ENCODE results near the gene VAV2. TPM values are rescaled to one million over a fixed set of nuclear protein-coding genes. Genes with fewer than 3 reads are reported as not detected.
"Not testable (repeated sequence)": the region's sequence is repeated elsewhere in the genome, so short reads cannot be mapped to it uniquely, and the experiment has no call there.

Gene VAV2
- total RNA-seq, 2 experiments from 2014 or later: 5.1 to 5.5 TPM

DNA sequence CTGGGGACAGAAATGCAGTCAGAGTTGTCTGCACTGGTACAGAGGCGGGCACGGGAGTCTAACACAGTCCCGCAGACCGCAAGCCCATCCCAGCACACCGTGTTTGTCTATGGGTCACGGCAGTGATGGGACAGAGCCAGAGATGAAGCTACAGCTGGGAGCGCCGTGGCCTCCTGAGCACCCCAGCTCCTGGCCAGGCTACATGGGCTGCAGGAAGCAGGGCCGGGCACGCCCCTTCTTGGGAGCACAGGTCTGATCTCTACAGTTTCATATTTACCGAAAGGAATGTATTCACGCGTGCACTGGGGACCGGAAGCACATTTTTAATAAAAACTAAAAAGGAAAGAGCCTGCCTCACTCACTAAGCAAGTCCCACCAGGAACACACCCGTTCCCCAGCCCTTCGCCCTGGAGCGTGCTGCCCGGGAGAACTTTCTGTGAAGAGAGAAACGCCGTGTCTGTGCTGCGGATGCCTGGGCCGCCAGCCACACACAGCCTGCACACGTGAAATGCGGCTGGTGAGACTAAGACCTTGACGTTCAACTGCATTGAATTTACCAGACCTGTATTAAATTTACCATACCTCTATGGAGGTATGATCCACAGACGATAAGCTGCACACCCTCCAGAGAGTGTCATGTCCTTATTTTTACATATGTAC lies 81.1 kb downstream of the VAV2 start:
- no peaks in the 10 kb centered on the region for H3K36me3 Mint-ChIP-seq
- H3K4me3 Mint-ChIP-seq: no peak overlapping the region
- no peaks in the 10 kb centered on the region for H3K27me3 Mint-ChIP-seq
- CTCF ChIA-PET: no interaction called here
- no peak for DNase-seq
- H3K27ac Mint-ChIP-seq: no peak overlapping the region
- no peaks in the 10 kb centered on the region for H3K4me1 Mint-ChIP-seq
- ATAC-seq: no peak
- no peaks in the 10 kb centered on the region for H3K9me3 Mint-ChIP-seq (ENCODE audit: low read depth)

DNA sequence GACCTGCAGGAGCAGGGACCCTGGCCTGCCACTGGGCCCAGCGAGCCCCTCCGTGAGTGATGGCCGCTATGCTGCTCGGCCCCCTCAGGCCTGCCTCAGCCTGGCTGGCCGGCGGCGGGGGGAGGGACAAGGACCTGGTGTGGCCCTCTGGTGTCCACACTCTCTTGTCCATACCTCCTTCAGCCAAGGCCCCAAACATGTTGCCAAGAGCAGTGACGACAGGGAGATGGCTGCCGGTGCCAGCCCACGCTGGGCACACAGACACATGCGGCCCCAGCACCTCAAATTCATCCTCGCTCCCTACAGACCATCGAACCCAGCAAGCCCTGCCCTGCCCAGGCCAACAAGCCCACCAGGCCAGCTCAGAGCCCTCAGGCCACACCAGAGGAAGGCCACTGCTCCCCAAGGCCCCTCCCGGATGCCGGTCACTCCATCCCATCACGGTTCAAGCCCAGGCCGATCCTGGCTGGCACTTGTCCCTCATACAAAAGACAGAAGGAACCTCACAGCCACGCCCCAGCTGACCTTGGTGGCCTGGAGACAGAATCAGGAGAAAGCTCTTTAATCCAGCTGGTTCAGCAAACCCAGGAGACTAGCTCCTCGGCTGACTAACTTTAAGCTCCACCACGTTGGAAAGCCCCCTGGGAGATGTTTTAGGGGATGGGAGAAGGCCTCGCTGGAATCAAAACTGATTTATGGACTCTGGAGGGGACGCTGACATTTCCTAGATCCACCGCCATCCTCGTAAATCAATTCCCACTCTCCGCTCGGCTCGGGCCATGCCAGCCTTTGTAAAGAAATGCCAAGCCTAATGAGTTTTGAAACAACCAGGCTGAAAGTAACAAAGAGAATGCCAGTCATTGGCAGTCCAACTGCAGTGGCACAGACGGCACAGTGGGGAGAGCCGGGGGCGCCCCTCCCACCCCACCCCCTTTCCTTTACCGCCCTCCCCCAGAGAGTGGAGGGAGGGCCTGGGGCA lies 84.9 kb downstream of the VAV2 start:
- H3K27ac Mint-ChIP-seq: no peak overlapping the region
- no peaks in the 10 kb centered on the region for H3K4me1 Mint-ChIP-seq
- CTCF ChIA-PET: no interaction called here
- H3K27me3 Mint-ChIP-seq: no peaks in the 10 kb centered on the region
- ATAC-seq: no peak
- DNase-seq: no peak
- no peaks in the 10 kb centered on the region for H3K9me3 Mint-ChIP-seq (ENCODE audit: low read depth)
- no peaks in the 10 kb centered on the region for H3K36me3 Mint-ChIP-seq
- no peak overlapping the region for H3K4me3 Mint-ChIP-seq

DNA sequence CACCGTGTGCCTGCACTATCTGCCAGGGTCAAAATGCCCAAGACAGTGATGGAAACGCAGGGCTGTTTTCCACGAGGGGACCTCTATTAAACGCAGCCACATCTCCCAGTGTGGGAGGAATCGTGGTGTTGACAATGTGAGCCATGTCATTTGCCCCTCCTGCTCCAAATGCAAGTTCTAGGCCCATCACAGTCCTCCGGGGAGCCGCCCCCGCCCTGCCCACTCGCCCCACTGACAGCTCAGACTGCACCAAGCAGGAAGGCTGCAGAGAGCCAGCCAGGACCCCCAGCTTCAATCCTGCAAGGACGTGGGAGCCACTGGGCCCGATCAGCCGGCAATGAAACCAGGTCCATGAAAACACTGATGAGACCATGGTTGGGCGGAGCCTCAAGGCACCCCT lies 85.9 kb downstream of the VAV2 start:
- CTCF ChIA-PET: no interaction called here
- H3K4me1 Mint-ChIP-seq: no peaks in the 10 kb centered on the region

GRCh38 chr9:133905493-133905892 lies 86.6 kb downstream of the VAV2 start:
- Mint-ChIP-seq H3K9me3 (ENCODE audit: low read depth) (no peaks in the 10 kb centered on the region), H3K4me3 (no peak overlapping the region), H3K27ac (no peak overlapping the region), H3K27me3 (no peaks in the 10 kb centered on the region), H3K36me3 (no peaks in the 10 kb centered on the region), H3K4me1 (no peaks in the 10 kb centered on the region)
- DNase-seq (no peak), ATAC-seq (no peak)
- CTCF ChIA-PET: interaction anchor here (0.7 kb wide), 1 partner anchor 30 kb away, joined by 3 read pairs; no protein-coding TSS in a partner anchor

More for the DNA sequence above, 85.9 kb downstream of the VAV2 start:
- Mint-ChIP-seq H3K36me3 (no peaks in the 10 kb centered on the region), H3K27ac (no peak overlapping the region), H3K4me3 (no peak overlapping the region), H3K9me3 (ENCODE audit: low read depth) (no peaks in the 10 kb centered on the region), H3K27me3 (no peaks in the 10 kb centered on the region)
- no peak for DNase-seq
- ATAC-seq: no peak

GRCh38 chr9:133904346-133905090 lies 87.6 kb downstream of the VAV2 start:
- H3K36me3 Mint-ChIP-seq: no peaks in the 10 kb centered on the region
- ATAC-seq: no peak
- H3K4me1 Mint-ChIP-seq: no peaks in the 10 kb centered on the region
- CTCF ChIA-PET: no interaction called here
- no peaks in the 10 kb centered on the region for H3K9me3 Mint-ChIP-seq (ENCODE audit: low read depth)
- H3K27me3 Mint-ChIP-seq: no peaks in the 10 kb centered on the region
- DNase-seq: no peak
- no peak overlapping the region for H3K4me3 Mint-ChIP-seq
- H3K27ac Mint-ChIP-seq: no peak overlapping the region

DNA sequence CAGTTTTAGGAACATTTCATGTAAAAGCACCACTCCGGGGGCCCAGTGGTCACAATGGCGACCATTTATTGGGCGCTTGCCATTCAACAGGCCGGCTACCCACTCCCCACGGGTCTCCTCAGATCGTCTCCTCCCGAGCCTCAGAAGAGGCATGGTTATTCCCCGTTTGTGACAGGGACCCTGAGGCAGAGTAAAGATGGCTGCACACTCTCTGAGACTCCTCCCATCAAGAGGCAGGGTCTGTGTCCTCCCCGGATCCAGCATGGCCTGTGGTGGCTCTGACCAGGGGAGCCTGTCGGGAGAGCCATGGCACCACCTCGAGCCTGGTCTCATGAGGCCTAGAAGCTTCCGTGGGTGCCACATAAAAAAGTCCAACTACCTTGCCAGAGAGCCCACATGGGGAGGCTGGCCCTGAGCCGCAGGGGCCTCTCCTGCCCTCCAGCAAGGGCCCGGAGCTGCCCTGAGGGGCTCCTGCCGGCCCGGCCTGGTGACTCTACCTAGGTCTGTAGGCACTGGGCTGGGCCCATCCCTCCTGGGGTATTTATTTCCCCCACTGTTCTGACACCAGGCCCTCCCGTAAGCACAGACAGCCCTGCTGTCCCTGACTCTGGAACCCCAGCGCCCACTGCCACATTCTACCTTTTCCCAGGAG lies 90.8 kb downstream of the VAV2 start:
- no peak overlapping the region for H3K4me3 Mint-ChIP-seq
- no peaks in the 10 kb centered on the region for H3K36me3 Mint-ChIP-seq
- no peak for DNase-seq
- no peak for ATAC-seq
- H3K27me3 Mint-ChIP-seq: no peaks in the 10 kb centered on the region
- no peaks in the 10 kb centered on the region for H3K4me1 Mint-ChIP-seq
- CTCF ChIA-PET: no interaction called here
- no peaks in the 10 kb centered on the region for H3K9me3 Mint-ChIP-seq (ENCODE audit: low read depth)
- H3K27ac Mint-ChIP-seq: no peak overlapping the region

- no peak overlapping the region for H3K4me3 Mint-ChIP-seq
- H3K36me3 Mint-ChIP-seq: no peaks in the 10 kb centered on the region
- DNase-seq (no peak), ATAC-seq (no peak)
- H3K27me3 Mint-ChIP-seq: no peaks in the 10 kb centered on the region
- no peaks in the 10 kb centered on the region for H3K4me1 Mint-ChIP-seq
- no peaks in the 10 kb centered on the region for H3K9me3 Mint-ChIP-seq (ENCODE audit: low read depth)
- no peak overlapping the region for H3K27ac Mint-ChIP-seq
- CTCF ChIA-PET: no interaction called here
Observed at GRCh38 chr9:133897675-133898074, 94.4 kb downstream of the VAV2 start.

GRCh38 chr9:133896007-133896406 lies 96.1 kb downstream of the VAV2 start:
- ATAC-seq, H3K4me3 Mint-ChIP-seq: not testable (repeated sequence)

GRCh38 chr9:133895335-133895734 lies 96.8 kb downstream of the VAV2 start:
- H3K4me3 Mint-ChIP-seq: no peak overlapping the region
- no peak overlapping the region for H3K27ac Mint-ChIP-seq
- no peaks in the 10 kb centered on the region for H3K36me3 Mint-ChIP-seq
- ATAC-seq (no peak), DNase-seq (no peak)
- H3K4me1 Mint-ChIP-seq: no peaks in the 10 kb centered on the region
- CTCF ChIA-PET: no interaction called here
- H3K9me3 Mint-ChIP-seq (ENCODE audit: low read depth): no peaks in the 10 kb centered on the region
- no peaks in the 10 kb centered on the region for H3K27me3 Mint-ChIP-seq

More at GRCh38 chr9:133896007-133896406, 96.1 kb downstream of the VAV2 start:
- H3K4me1 Mint-ChIP-seq; DNase-seq; H3K27ac Mint-ChIP-seq; CTCF ChIA-PET; H3K36me3 Mint-ChIP-seq; H3K27me3 Mint-ChIP-seq; H3K9me3 Mint-ChIP-seq (ENCODE audit: low read depth): not testable (repeated sequence)

DNA sequence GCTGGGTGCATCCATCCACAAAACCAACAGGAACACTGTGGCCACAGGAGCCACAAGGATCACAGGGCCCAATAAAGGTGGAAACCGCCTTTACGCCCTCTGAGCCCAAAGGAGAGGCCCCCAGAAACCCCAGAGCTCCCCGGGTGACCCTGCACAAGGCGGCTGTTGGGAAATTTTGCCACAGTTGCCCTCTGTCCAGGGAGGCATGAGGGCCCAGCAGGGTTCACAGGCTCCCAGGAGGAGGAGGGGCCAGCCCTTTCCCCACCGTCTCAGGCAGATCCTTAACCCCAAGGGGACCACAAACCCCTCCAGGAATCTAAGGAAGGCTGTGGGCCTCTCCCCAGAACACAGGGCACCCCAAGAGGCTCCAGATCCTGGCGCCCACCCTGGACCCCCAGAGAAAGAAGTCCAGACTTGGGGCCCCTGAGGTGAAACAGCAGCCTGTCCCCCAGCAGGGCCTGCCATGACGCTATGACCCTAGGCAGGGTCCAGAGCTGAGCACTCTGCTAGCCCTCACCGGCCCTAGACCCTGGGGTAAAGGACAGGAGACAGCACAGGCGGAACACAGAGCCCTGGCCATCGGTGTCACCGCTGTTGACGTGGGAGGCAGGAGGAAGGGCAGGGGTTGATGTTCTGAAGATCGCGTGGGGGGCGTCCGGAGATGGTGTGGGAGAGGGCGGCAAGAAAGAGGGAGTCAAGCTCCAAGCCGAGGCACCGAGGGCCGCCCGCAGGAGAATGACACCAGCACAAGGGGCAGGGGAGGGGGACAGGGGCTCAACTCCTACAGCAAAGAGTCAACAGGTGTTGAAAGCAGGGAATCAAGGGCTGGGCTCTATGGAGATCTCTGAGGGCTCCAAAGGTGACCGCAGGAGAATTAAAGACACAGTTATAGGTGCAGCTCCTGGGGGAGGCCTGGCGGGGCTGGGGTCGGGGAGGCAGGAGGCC lies 97.5 kb downstream of the VAV2 start:
- Mint-ChIP-seq H3K27me3 (no peaks in the 10 kb centered on the region), H3K36me3 (no peaks in the 10 kb centered on the region), H3K27ac (no peak overlapping the region), H3K9me3 (ENCODE audit: low read depth) (no peaks in the 10 kb centered on the region), H3K4me3 (no peak overlapping the region), H3K4me1 (no peaks in the 10 kb centered on the region)
- DNase-seq (no peak), ATAC-seq (no peak)
- CTCF ChIA-PET: no interaction called here

DNA sequence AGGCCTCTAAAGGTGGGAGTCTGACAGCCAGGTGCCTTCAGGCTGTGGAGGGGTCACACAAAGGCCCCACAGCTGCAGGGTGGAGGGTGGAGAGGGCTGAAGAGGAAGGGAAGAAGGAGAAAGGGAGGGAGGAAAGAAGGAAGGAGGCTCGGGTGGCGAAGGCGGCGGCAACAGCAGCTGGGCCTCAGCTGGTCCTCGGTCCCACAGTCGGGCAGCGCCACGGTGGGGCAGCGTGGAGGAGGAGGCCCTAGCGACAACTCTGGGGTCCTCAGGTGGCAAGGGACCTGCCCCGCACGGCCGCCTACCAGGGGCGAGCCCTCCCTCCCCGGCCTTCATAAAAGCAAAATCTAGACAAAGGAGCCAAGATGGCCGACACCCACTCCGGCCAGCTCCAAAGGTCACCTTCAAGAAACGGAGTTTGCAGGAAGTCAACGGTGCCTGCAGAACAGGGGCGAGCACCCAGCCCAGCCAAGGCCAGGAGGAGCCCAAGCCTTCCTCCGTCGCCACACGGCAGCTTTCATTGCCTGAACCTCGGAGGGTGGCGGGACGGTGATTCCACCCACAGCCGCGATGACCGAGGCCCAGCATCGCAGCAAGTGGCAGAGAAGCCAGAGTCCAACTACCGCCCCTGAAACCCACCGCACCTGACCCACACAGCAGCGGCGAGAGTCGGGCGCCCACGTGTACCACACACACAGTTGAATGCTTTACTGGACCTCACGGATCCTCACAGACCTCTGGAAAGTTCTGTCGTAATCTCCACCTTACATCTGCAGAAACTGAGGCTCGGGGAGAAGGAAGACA lies 98.7 kb downstream of the VAV2 start:
- H3K9me3 Mint-ChIP-seq (ENCODE audit: low read depth): no peaks in the 10 kb centered on the region
- CTCF ChIA-PET: no interaction called here
- ATAC-seq: no peak

More for the DNA sequence above, 98.7 kb downstream of the VAV2 start:
- no peak overlapping the region for H3K4me3 Mint-ChIP-seq
- no peak overlapping the region for H3K27ac Mint-ChIP-seq
- DNase-seq: no peak
- no peaks in the 10 kb centered on the region for H3K27me3 Mint-ChIP-seq
- no peaks in the 10 kb centered on the region for H3K36me3 Mint-ChIP-seq
- H3K4me1 Mint-ChIP-seq: no peaks in the 10 kb centered on the region

All from activated CD8-positive, alpha-beta memory T cell treated with anti-CD3 and anti-CD28 coated beads, Interleukin-2, amount 10 ng/mL, durations not matched to agents 7 days and 5 days (primary cell).